Psoas muscle (tissue), 8 donors: ENCODE results near the gene CFAP74. TPM values are rescaled to one million over a fixed set of nuclear protein-coding genes. Genes with fewer than 3 reads are reported as not detected.

Experiments used
- ATAC-seq, 4 donors: fragments of 200-7000 bp; cut with Tn5 transposase; one replicate each; pipeline ENCODE4 v1.9.1; 2020; ENCODE audit warnings: moderate library complexity in 3 of 4, mild to moderate bottlenecking in 2 of 4
- DNase-seq, 2 donors: peaks; one replicate each; pipeline ENCODE4 v3.0.0-alpha.2; 2020
- H3K27ac ChIP-seq: fragments of 200-600 bp; one replicate; pipeline ENCODE4 v1.8.0; 2022
- H3K27me3 ChIP-seq, 3 donors: fragments of 200-600 bp in 1 of 3; one replicate each; pipeline versions ENCODE4 v1.6.1 to v1.8.0; 2013 to 2022; ENCODE audit warnings: low read length in 2 of 3, mild to moderate bottlenecking in 2 of 3, moderate library complexity in 1 of 3; ENCODE audit not compliant: insufficient read depth in 3 of 3
- H3K36me3 ChIP-seq, 2 donors: fragments of 200-600 bp in 1 of 2; one replicate each; pipeline versions ENCODE4 v1.6.1 to v1.8.0; 2013 to 2022; ENCODE audit warnings: low read depth in 1 of 2, mild to moderate bottlenecking in 1 of 2, moderate library complexity in 1 of 2; ENCODE audit not compliant: insufficient read depth in 1 of 2
- H3K4me1 ChIP-seq: fragments of 200-600 bp; one replicate; pipeline ENCODE4 v1.8.0; 2022
- H3K4me3 ChIP-seq: fragments of 200-600 bp; one replicate; pipeline ENCODE4 v1.8.0; 2022; ENCODE audit warnings: mild to moderate bottlenecking
- H3K9me3 ChIP-seq: fragments of 200-600 bp; one replicate; pipeline ENCODE4 v1.8.0; 2022
- WGBS, 3 donors: extraction: QIAGEN DNeasy Blood & Tissue Kit; methylation state at CpG; one replicate each; pipeline versions ENCODE4 v1.1.6 to v1.1.7; 2013; 5-methylcytosine and 5-hydroxymethylcytosine counted together
- intact Hi-C, 2 donors: fragments of 100-400 bp; cut with DNase I; formaldehyde crosslinking; loops; one replicate each; pipeline versions ENCODE4 v1.11.0 to v1.14.2; 2022
- long read RNA-seq, 2 donors: library from polyadenylated mRNA; unstranded; transcript quantifications; one replicate each; pipeline ENCODE4 v2.0.0, GENCODE V29; 2021
- polyA plus RNA-seq, 3 donors: library from polyadenylated mRNA; stranded (reverse); fragments of 200-250 nt; gene quantifications; one replicate each; pipeline ENCODE4 v1.2.3, GENCODE V29; 2013
- total RNA-seq, 4 donors: library from RNA; stranded (reverse); fragmentation: NEBNext Ultra II Directional in 2 of 4; extraction: Animal tissue kit (Norgen Biotek cat#: 25700) in 2 of 4; gene quantifications; one replicate each; pipeline versions ENCODE4 v1.2.1 to v1.2.4, GENCODE V29; 2021 to 2023
- TF ChIP-seq, protein P1 (sequence below): fragments of 200-600 bp; IDR thresholded peaks from one replicate; pipeline ENCODE4 v1.8.0; 2022; ENCODE audit warnings: antibody characterized with exemption
- donor health status: healthy with polysubstance abuse.
- donor health status: DM: no; HTN: no; CAD: no; lungs with moderate emphysema.
- donor health status: Bipolar disorder and iron deficiency.
- donor health status: healthy.
- donor health status: DM: yes; HTN: yes; CAD: no.
- donor health status: DM: no; HTN: no; CAD: no.
- donor health status: DM: no; HTN: no; CAD: no.
- donor health status: DM: yes; HTN: yes; CAD: no.

The CFAP74 gene, protein sequence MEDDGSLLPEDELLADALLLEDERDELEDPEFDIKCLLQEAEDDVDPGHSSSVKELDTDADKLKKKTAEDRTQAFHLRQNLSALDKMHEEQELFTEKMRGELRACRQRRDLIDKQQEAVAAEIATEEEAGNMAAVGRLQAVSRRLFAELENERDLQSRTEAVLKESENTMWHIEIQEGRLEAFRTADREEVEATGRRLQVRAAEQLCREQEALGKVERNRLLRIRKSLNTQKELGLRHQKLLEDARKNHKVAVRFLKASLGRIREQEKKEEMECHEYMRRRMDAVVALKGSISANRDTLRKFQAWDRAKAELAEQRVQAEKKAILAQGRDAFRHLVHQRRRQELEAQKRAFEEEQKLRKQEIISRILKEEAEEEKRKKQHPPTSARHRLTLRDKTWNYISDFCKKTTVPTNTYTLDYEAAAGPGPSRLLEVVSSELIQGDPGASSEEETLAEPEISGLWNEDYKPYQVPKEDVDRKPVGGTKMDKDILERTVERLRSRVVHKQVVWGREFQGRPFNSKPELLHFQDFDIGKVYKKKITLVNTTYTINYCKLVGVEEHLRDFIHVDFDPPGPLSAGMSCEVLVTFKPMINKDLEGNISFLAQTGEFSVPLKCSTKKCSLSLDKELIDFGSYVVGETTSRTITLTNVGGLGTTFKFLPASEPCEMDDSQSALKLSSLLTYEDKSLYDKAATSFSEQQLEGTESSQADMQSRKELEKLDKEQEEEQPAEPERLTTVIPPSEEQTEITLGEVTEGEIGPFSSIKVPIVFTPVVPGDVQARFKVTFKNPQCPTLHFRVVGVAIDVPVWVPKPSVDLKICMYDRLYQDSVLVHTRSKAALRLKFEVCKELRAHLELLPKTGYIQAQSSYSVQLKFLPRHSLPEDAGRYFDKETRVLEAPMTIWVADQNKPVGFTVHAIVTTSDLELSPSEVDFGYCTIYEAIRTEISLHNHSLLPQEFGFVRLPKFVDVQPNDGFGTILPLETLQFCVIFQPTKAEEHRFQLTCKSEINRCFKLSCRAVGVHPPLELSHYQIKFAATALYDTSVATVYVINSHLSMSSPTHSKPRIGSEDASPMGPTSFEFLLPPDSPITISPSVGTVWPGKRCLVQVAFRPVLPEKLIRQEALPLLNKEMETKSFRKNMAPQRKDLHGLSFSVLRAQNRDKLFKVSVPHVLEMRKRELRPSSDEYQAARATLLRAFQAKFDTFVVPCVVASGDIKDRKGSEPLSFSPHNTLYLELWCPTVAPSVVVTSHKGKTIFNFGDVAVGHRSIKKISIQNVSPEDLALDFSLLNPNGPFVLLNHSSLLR (N-terminal part only)
- total RNA-seq (not detected), polyA plus RNA-seq (under 1 TPM in 2 of 3 donors, not detected in 1; 0.01 to 0.05 TPM)
- long read RNA-seq, donor 1 = 0 reads
- long read RNA-seq, donor 2 = 0 reads

DNA sequence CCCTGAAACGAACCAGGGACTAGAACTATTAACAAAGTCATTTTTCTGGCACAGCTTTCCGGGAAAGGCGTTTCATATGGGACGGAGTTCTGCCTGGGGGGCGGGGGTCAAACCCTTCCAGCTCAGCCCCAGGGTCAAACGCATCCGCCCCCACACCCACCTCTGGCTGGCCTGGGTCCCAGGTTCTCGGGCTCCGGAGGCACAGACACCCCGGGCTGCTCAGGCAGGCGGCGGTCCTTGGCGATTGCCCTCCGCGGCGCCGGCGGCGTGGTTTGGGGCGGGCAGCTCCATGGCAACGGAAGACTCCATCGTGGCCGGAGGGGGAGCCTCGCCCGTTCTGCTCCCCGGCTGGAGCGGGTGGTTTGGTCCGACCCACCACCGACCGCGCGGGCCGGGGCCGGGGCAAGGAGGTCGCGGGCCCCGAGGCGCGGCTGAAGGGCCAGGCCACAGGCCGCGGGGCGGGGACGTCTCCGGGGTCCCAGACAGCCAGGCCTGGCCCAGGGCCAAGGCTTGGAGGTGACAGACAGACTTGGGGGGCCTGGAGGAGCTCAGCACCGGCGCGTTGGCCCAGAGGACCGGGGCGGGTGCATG lies at the start of gene CFAP74:
CFAP74 (minus strand) TSS at position 246 of the 591 bp plus-strand sequence. CDS start 12,830 bp downstream, outside the sequence.
- Histone ChIP-seq H3K27ac (no peak within 1 kb of the TSS), H3K4me3 (no peak within 1 kb of the TSS), H3K36me3 (no peaks in the 10 kb centered on the region), H3K4me1 (no peaks in the 10 kb centered on the region), H3K9me3 (no peaks in the 10 kb centered on the region), H3K27me3 (peaks cover 0 to 79% (median 19%) of the 10 kb centered on the region in 3 donors)
- TF ChIP-seq, protein P1, sequence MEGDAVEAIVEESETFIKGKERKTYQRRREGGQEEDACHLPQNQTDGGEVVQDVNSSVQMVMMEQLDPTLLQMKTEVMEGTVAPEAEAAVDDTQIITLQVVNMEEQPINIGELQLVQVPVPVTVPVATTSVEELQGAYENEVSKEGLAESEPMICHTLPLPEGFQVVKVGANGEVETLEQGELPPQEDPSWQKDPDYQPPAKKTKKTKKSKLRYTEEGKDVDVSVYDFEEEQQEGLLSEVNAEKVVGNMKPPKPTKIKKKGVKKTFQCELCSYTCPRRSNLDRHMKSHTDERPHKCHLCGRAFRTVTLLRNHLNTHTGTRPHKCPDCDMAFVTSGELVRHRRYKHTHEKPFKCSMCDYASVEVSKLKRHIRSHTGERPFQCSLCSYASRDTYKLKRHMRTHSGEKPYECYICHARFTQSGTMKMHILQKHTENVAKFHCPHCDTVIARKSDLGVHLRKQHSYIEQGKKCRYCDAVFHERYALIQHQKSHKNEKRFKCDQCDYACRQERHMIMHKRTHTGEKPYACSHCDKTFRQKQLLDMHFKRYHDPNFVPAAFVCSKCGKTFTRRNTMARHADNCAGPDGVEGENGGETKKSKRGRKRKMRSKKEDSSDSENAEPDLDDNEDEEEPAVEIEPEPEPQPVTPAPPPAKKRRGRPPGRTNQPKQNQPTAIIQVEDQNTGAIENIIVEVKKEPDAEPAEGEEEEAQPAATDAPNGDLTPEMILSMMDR = no peak
- DNase-seq (no peak), ATAC-seq (no peak)
- intact Hi-C loops = no loop called here
- 3 to 5% (median 3%) methylated on average over 42 to 49 of the region's 49 CpGs for WGBS, 3 donors

DNA sequence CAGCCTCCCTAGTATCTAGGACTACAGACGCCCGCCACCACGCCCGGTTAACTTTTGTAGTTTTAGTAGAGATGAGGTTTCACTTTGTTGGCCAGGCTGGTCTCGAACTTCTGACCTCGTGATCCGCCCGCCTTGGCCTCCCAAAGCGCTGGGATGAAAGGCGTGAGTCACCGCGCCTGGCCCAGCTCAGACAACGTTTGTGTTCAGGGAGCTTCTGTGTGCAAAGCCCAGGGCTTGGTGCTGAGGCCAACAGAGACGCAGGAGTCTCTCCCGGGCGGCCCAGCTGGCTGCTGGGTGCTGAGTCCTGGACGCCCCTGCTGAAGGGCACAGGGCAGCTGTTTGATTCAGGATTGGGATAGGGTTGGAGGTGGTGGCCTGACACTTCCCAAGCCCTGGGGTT lies 49.6 kb upstream of the CFAP74 start:
- Histone ChIP-seq H3K27ac (no peak overlapping the region), H3K27me3 (peaks cover 0 to 45% (median 25%) of the 10 kb centered on the region in 3 donors), H3K4me3 (no peak overlapping the region), H3K36me3 (no peaks in the 10 kb centered on the region), H3K9me3 (no peaks in the 10 kb centered on the region), H3K4me1 (no peaks in the 10 kb centered on the region)
- DNase-seq = no peak
- WGBS, 3 donors = 60 to 65% (median 61%) methylated on average over 17 of the region's 17 CpGs
- no peak for ATAC-seq
- intact Hi-C loops = no loop called here
- TF ChIP-seq, protein P1 = no peak

DNA sequence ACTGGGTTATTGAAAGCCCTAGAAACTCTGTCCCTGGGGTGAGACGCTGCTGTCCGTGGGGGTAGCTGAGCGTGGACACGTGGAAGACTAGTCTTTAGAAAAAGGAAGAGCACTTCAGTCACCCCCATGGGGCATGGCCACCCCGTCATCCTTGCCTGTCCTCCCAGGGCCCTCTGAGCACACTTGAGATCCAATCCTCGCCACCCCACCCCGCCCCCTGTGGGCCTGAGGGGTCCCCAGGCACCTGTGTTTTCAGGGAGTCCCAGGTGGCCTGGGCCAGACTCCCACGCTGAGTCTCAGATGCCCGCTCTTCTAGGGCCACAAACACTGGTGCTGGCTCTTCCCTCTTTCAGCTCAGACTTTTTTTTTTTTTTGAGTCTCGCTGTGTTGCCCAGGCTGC lies 49.2 kb upstream of the CFAP74 start:
- H3K27me3 ChIP-seq = peaks cover 0 to 49% (median 27%) of the 10 kb centered on the region in 3 donors

More for the DNA sequence above, 49.2 kb upstream of the CFAP74 start:
- ATAC-seq (no peak), DNase-seq (no peak)
- TF ChIP-seq, protein P1 = no peak
- Histone ChIP-seq H3K4me3 (no peak overlapping the region), H3K36me3 (no peaks in the 10 kb centered on the region), H3K27ac (no peak overlapping the region), H3K9me3 (no peaks in the 10 kb centered on the region), H3K4me1 (no peaks in the 10 kb centered on the region)
- 73 to 86% (median 77%) methylated on average over 9 to 10 of the region's 10 CpGs for WGBS, 3 donors
- intact Hi-C loops = no loop called here
